Measurements from ENCODE around the gene NTM. TPM values are rescaled to one million over a fixed set of nuclear protein-coding genes. Genes with fewer than 3 reads are reported as not detected.

NTM gene
- total and polyA plus RNA-seq, 2 donors (not counting 3 experiments of a cell fraction or from before 2014, with no cell fraction given) = 1.00 to 1.1 TPM

- Histone ChIP-seq H4K20me1 (replicated peaks; ENCODE audit: control insufficient read depth, extremely low read depth, insufficient read depth, low read length) (no peaks in the 10 kb centered on the region), H3K27me3 (ENCODE audit: control insufficient read depth in 2 of 2, insufficient read depth in 2 of 2, low read length in 2 of 2) (no peaks in the 10 kb centered on the region), H3K79me2 (ENCODE audit: control insufficient read depth, insufficient read depth, low read length) (no peaks in the 10 kb centered on the region), H3K4me1 (ENCODE audit: control insufficient read depth, extremely low read depth, insufficient read depth, low read length) (peaks cover 51% of the 10 kb centered on the region), H3K9me3 (replicated peaks; ENCODE audit: control insufficient read depth, insufficient read depth, low read length) (no peaks in the 10 kb centered on the region), H3K9ac (replicated peaks; ENCODE audit: extremely low read depth, insufficient read depth, low read length) (no peak overlapping the region), H3K36me3 (ENCODE audit: control insufficient read depth in 2 of 2, extremely low read depth in 1 of 2, insufficient read depth in 2 of 2, low read length in 2 of 2) (no peaks in the 10 kb centered on the region), H3K27ac (ENCODE audit: insufficient read depth, low read depth, low read length) (peak overlapping the region; percentile 92), H3K4me3 (replicated peaks in 1 of 3; ENCODE audit: insufficient read depth in 1 of 3, low read depth in 1 of 3, low read length in 3 of 3) (no peak overlapping the region), H3K4me2 (ENCODE audit: insufficient read depth, low read length) (no peak overlapping the region), H3K9me1 (replicated peaks; ENCODE audit: control insufficient read depth, extremely low read depth, insufficient read depth, low read length) (no peaks in the 10 kb centered on the region), H2AFZ (ENCODE audit: low read depth, low read length) (no peak overlapping the region)
- CTCF ChIA-PET = interaction anchor here (1.1 to 6.5 kb wide), 5 partner anchors 55 to 376 kb away, joined by 3 to 267 read pairs (median 109); no protein-coding TSS in a partner anchor
- FAIRE-seq = no peak
- intact Hi-C loops (cut with micrococcal nuclease) (no loop called here), dilution Hi-C loops (cut with MboI; ENCODE audit: extremely low pct_ligation_motif_present, low sequenced_read_pairs) (no loop called here)
- TF ChIP-seq, protein P1, sequence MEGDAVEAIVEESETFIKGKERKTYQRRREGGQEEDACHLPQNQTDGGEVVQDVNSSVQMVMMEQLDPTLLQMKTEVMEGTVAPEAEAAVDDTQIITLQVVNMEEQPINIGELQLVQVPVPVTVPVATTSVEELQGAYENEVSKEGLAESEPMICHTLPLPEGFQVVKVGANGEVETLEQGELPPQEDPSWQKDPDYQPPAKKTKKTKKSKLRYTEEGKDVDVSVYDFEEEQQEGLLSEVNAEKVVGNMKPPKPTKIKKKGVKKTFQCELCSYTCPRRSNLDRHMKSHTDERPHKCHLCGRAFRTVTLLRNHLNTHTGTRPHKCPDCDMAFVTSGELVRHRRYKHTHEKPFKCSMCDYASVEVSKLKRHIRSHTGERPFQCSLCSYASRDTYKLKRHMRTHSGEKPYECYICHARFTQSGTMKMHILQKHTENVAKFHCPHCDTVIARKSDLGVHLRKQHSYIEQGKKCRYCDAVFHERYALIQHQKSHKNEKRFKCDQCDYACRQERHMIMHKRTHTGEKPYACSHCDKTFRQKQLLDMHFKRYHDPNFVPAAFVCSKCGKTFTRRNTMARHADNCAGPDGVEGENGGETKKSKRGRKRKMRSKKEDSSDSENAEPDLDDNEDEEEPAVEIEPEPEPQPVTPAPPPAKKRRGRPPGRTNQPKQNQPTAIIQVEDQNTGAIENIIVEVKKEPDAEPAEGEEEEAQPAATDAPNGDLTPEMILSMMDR (IDR thresholded peaks at IDR 0.05; ENCODE audit: extremely low read depth in 1 of 2, insufficient read depth in 1 of 2, low read depth in 1 of 2, low read length in 2 of 2) = no peak
- no peak for TF ChIP-seq POLR2A (IDR thresholded peaks at IDR 0.05; ENCODE audit: low read depth, low read length)
- TF ChIP-seq MYC (IDR thresholded peaks at IDR 0.05; ENCODE audit: low read depth, low read length) = no peak
- TF ChIP-seq JUN (IDR thresholded peaks at IDR 0.05; ENCODE audit: borderline replicate concordance, insufficient read depth, insufficient read length, low read depth) = no peak
- TF ChIP-seq GATA2 (IDR thresholded peaks at IDR 0.05; ENCODE audit: insufficient read depth, insufficient read length, low read depth, low read length) = no peak
- TF ChIP-seq FOS (IDR thresholded peaks at IDR 0.05; ENCODE audit: borderline replicate concordance, insufficient read depth, low read length) = no peak
- no peak for TF ChIP-seq EZH2 (IDR thresholded peaks at IDR 0.05; ENCODE audit: borderline replicate concordance, low read depth, low read length, severe bottlenecking)
- POLR2A ChIA-PET = no interaction called here
- BruUV-seq (replicated peaks) = no TSS peak
- DNase-seq (ENCODE audit: low read depth, low spot score) = no peak
These were observed 380.3 kb downstream of the NTM start for GRCh38 chr11:131750692-131751091.

Data from endothelial cell of umbilical vein (primary cell).